ENCODE measurements around the gene SPATS2.
"Not testable (repeated sequence)": the region's sequence is repeated elsewhere in the genome, so short reads cannot be mapped to it uniquely, and the experiment has no call there.

SPATS2 gene

GRCh38 chr12:49410818-49411217, 43.6 kb downstream of the SPATS2 start:
- DNase-seq (ENCODE audit: low read depth), result no peak

GRCh38 chr12:49413010-49413409, 45.7 kb downstream of the SPATS2 start:
- peak; percentile 27 for DNase-seq (ENCODE audit: low read depth)

GRCh38 chr12:49413796-49414195, 46.5 kb downstream of the SPATS2 start:
- peak; percentile 42 for DNase-seq (ENCODE audit: low read depth)

GRCh38 chr12:49414364-49414763, 47.1 kb downstream of the SPATS2 start:
- no peak for DNase-seq (ENCODE audit: low read depth)

GRCh38 chr12:49415521-49415970, 48.3 kb downstream of the SPATS2 start:
- peak; percentile 30 for DNase-seq (ENCODE audit: low read depth)

- DNase-seq (ENCODE audit: low read depth), result no peak
These were observed 49.6 kb downstream of the SPATS2 start for GRCh38 chr12:49416892-49417291.

GRCh38 chr12:49417558-49417957, 50.3 kb downstream of the SPATS2 start:
- DNase-seq (ENCODE audit: low read depth), result no peak

GRCh38 chr12:49420556-49420955, 53.3 kb downstream of the SPATS2 start:
- no peak for DNase-seq (ENCODE audit: low read depth)

GRCh38 chr12:49422114-49422513, 54.9 kb downstream of the SPATS2 start:
- peak; percentile 15 for DNase-seq (ENCODE audit: low read depth)

GRCh38 chr12:49428793-49429192, 61.5 kb downstream of the SPATS2 start:
- peak; percentile 79 for DNase-seq (ENCODE audit: low read depth)

- DNase-seq (ENCODE audit: low read depth), result no peak
These were observed 65.4 kb downstream of the SPATS2 start for GRCh38 chr12:49432616-49433015.

- DNase-seq (ENCODE audit: low read depth), result not testable (repeated sequence)
These were observed 69.5 kb downstream of the SPATS2 start for GRCh38 chr12:49436799-49437198.

- DNase-seq (ENCODE audit: low read depth), result no peak
These were observed 71.8 kb downstream of the SPATS2 start for GRCh38 chr12:49439042-49439441.

- peak; percentile 17 for DNase-seq (ENCODE audit: low read depth)
These were observed 72.8 kb downstream of the SPATS2 start for GRCh38 chr12:49440035-49440434.

GRCh38 chr12:49442915-49443314, 75.7 kb downstream of the SPATS2 start:
- DNase-seq (ENCODE audit: low read depth), result no peak

GRCh38 chr12:49446571-49446970, 79.3 kb downstream of the SPATS2 start:
- DNase-seq (ENCODE audit: low read depth), result no peak

- no peak for DNase-seq (ENCODE audit: low read depth)
These were observed 81.6 kb downstream of the SPATS2 start for GRCh38 chr12:49448858-49449257.

- no peak for DNase-seq (ENCODE audit: low read depth)
These were observed 84.4 kb downstream of the SPATS2 start for GRCh38 chr12:49451468-49452259.

GRCh38 chr12:49455501-49455900, 88.2 kb downstream of the SPATS2 start:
- DNase-seq (ENCODE audit: low read depth), result no peak

- DNase-seq (ENCODE audit: low read depth), result no peak
These were observed 88.9 kb downstream of the SPATS2 start for GRCh38 chr12:49456131-49456679.

- DNase-seq (ENCODE audit: low read depth), result no peak
These were observed 91.6 kb downstream of the SPATS2 start for GRCh38 chr12:49458816-49459215.

GRCh38 chr12:49461221-49461620, 94.0 kb downstream of the SPATS2 start:
- DNase-seq (ENCODE audit: low read depth), result no peak

GRCh38 chr12:49462083-49462744, 95.0 kb downstream of the SPATS2 start:
- no peak for DNase-seq (ENCODE audit: low read depth)
